ENCODE results near the gene ACSL3. TPM values are rescaled to one million over a fixed set of nuclear protein-coding genes. Genes with fewer than 3 reads are reported as not detected.

The ACSL3 gene
- total RNA-seq, 1 experiment from 2014 or later = 181 TPM

GRCh38 chr2:222950638-222951285 is 89.9 kb downstream of the ACSL3 start:
- Mint-ChIP-seq H3K27me3 (ENCODE audit: insufficient read depth, unreplicated experiment) (peaks cover 2% of the 10 kb centered on the region), H3K36me3 (ENCODE audit: insufficient read depth, unreplicated experiment) (peaks cover 43% of the 10 kb centered on the region), H3K4me3 (ENCODE audit: unreplicated experiment) (no peak overlapping the region), H3K9me3 (ENCODE audit: unreplicated experiment) (peaks cover 9% of the 10 kb centered on the region), H3K4me1 (ENCODE audit: low read depth, unreplicated experiment) (no peaks in the 10 kb centered on the region), H3K27ac (ENCODE audit: unreplicated experiment) (no peak overlapping the region)
- H3K9me3 ChIP-seq = no peaks in the 10 kb centered on the region
- intact Hi-C loops (cut with micrococcal nuclease; ENCODE audit: unreplicated experiment) = no loop called here
- CTCF ChIA-PET = interaction anchor here (3.0 kb wide), 1 partner anchor 12 kb away, joined by 10 read pairs; no protein-coding TSS in a partner anchor
- H3K4me1 ChIP-seq = no peaks in the 10 kb centered on the region
- POLR2A ChIA-PET = no interaction called here
- no peak overlapping the region for H3K4me3 ChIP-seq (ENCODE audit: low read depth, low read length)
- no peak for DNase-seq
- H3K27me3 ChIP-seq (replicated peaks; ENCODE audit: control insufficient read depth, insufficient read depth, low read length) = no peaks in the 10 kb centered on the region
- TF ChIP-seq CTCF (IDR thresholded peaks at IDR 0.05; ENCODE audit: insufficient read depth in 1 of 2, low read depth in 1 of 2, low read length in 1 of 2, severe bottlenecking in 1 of 2, unreplicated experiment in 1 of 2) = no peak
- no TSS peak for BruUV-seq (replicated peaks)
- H3K36me3 ChIP-seq (ENCODE audit: control insufficient read depth, insufficient read depth, low read length) = no peaks in the 10 kb centered on the region

- H3K9me3 Mint-ChIP-seq (ENCODE audit: unreplicated experiment) = peaks cover 9% of the 10 kb centered on the region
- Histone ChIP-seq H3K9me3 (peaks cover 3% of the 10 kb centered on the region; the same call in 1 of the 2 replicates), H3K27me3 (replicated peaks; ENCODE audit: control insufficient read depth, insufficient read depth, low read length) (no peaks in the 10 kb centered on the region), H3K4me3 (ENCODE audit: low read depth, low read length) (no peak overlapping the region), H3K4me1 (no peaks in the 10 kb centered on the region), H3K36me3 (ENCODE audit: control insufficient read depth, insufficient read depth, low read length) (no peaks in the 10 kb centered on the region)
- no peaks in the 10 kb centered on the region for H3K4me1 Mint-ChIP-seq (ENCODE audit: low read depth, unreplicated experiment)
- ChIA-PET POLR2A (no interaction called here), CTCF (interaction anchor here (3.0 kb wide), 1 partner anchor 13 kb away, joined by 10 read pairs; no protein-coding TSS in a partner anchor)
- peaks cover 2% of the 10 kb centered on the region for H3K27me3 Mint-ChIP-seq (ENCODE audit: insufficient read depth, unreplicated experiment)
- no peak for TF ChIP-seq CTCF (IDR thresholded peaks at IDR 0.05; ENCODE audit: insufficient read depth in 1 of 2, low read depth in 1 of 2, low read length in 1 of 2, severe bottlenecking in 1 of 2, unreplicated experiment in 1 of 2)
- H3K4me3 Mint-ChIP-seq (ENCODE audit: unreplicated experiment) = no peak overlapping the region
- no peak overlapping the region for H3K27ac Mint-ChIP-seq (ENCODE audit: unreplicated experiment)
- H3K36me3 Mint-ChIP-seq (ENCODE audit: insufficient read depth, unreplicated experiment) = peaks cover 28% of the 10 kb centered on the region
- DNase-seq = no peak
- intact Hi-C loops (cut with micrococcal nuclease; ENCODE audit: unreplicated experiment) = no loop called here
- no TSS peak for BruUV-seq (replicated peaks)
Measured at GRCh38 chr2:222952204-222952603, 91.4 kb downstream of the ACSL3 start.

- POLR2A ChIA-PET = no interaction called here
- no peaks in the 10 kb centered on the region for H3K27me3 ChIP-seq (replicated peaks; ENCODE audit: control insufficient read depth, insufficient read depth, low read length)
- Mint-ChIP-seq H3K4me3 (ENCODE audit: unreplicated experiment) (no peak overlapping the region), H3K4me1 (ENCODE audit: low read depth, unreplicated experiment) (peaks cover 14% of the 10 kb centered on the region), H3K27me3 (ENCODE audit: insufficient read depth, unreplicated experiment) (peaks cover 2% of the 10 kb centered on the region), H3K9me3 (ENCODE audit: unreplicated experiment) (peaks cover 9% of the 10 kb centered on the region), H3K36me3 (ENCODE audit: insufficient read depth, unreplicated experiment) (peaks cover 21% of the 10 kb centered on the region), H3K27ac (ENCODE audit: unreplicated experiment) (no peak overlapping the region)
- DNase-seq = no peak
- H3K9me3 ChIP-seq = peaks cover 3% of the 10 kb centered on the region; the same call in 1 of the 2 replicates
- peaks cover 21% of the 10 kb centered on the region for H3K4me1 ChIP-seq
- BruUV-seq (replicated peaks) = no TSS peak
- no peak for TF ChIP-seq CTCF (IDR thresholded peaks at IDR 0.05; ENCODE audit: insufficient read depth in 1 of 2, low read depth in 1 of 2, low read length in 1 of 2, severe bottlenecking in 1 of 2, unreplicated experiment in 1 of 2)
- no peaks in the 10 kb centered on the region for H3K36me3 ChIP-seq (ENCODE audit: control insufficient read depth, insufficient read depth, low read length)
- CTCF ChIA-PET = interaction anchor here (1.5 kb wide), 1 partner anchor 16 kb away, joined by 4 read pairs; no protein-coding TSS in a partner anchor
- no peak overlapping the region for H3K4me3 ChIP-seq (ENCODE audit: low read depth, low read length)
- intact Hi-C loops (cut with micrococcal nuclease; ENCODE audit: unreplicated experiment) = no loop called here
Measured at GRCh38 chr2:222955008-222955407, 94.2 kb downstream of the ACSL3 start.

Measured in Caco-2 (cell line).